Spleen (tissue), 7 donors: ENCODE measurements around the gene SPINDOC.

Source experiments
- CTCF ChIP-seq, 11 experiments: fragments of 200-600 bp in 7 of 11; fragments of 450-650 bp in 4 of 11; sonication (generic) in 4 of 11; IDR thresholded peaks in 8 of 11; conservative IDR thresholded peaks in 3 of 11; 1 replicate in 7 of 11; 2 replicates in 4 of 11; pipeline versions ENCODE4 v1.4.0 to v1.8.0; 2016 to 2021; ENCODE audit warnings: antibody characterized with exemption in 11 of 11, inconsistent platforms in 4 of 11, mild to moderate bottlenecking in 1 of 11
- POLR2A ChIP-seq, 3 donors: fragments of 450-650 bp; IDR thresholded peaks; one replicate each; pipeline ENCODE4 v1.5.1; 2017; ENCODE audit warnings: antibody characterized with exemption in 3 of 3, mild to moderate bottlenecking in 1 of 3
- POLR2AphosphoS5 ChIP-seq, 3 donors: sonication (generic); formaldehyde crosslinking; IDR thresholded peaks; one replicate each; pipeline ENCODE4 v1.5.1; 2017; ENCODE audit warnings: antibody characterized with exemption in 3 of 3
- donor health status: DM: no; HTN: no; CAD: no; lungs with moderate emphysema.
- donor health status: DM: no; HTN: no; CAD: no.
- donor health status: DM: no; HTN: no; CAD: no.

- TF ChIP-seq CTCF (IDR thresholded peaks at IDR 0.05 in 8 of 11, conservative IDR thresholded peaks at IDR 0.05 in 3 of 11) (no peak), POLR2A (IDR thresholded peaks at IDR 0.05) (no peak), POLR2AphosphoS5 (IDR thresholded peaks at IDR 0.05) (no peak)
Observed at GRCh38 chr11:63817758-63818498, 4.7 kb downstream of the SPINDOC start.
